Adrenal gland (tissue), 12 donors: ENCODE results near the gene SLC11A1. TPM values are rescaled to one million over a fixed set of nuclear protein-coding genes. Genes with fewer than 3 reads are reported as not detected.

Source experiments
- DNase-seq, 7 donors: peaks; one replicate each; pipeline ENCODE4 v3.0.0-alpha.2; 2019 to 2020
- H3K27ac ChIP-seq, 5 donors: fragments of 200-600 bp; sonication (generic) in 4 of 5; 1 replicate in 3 of 5; 2 replicates in 2 of 5; pipeline versions ENCODE4 v1.5.1 to v1.8.0; 2016 to 2020; ENCODE audit warnings: mild to moderate bottlenecking in 1 of 5
- H3K27me3 ChIP-seq: fragments of 200-600 bp; 2 replicates; pipeline ENCODE4 v1.8.0; 2021
- H3K36me3 ChIP-seq, 2 donors: fragments of 200-600 bp; replicated peaks in 1 of 2; 1 replicate in 1 of 2; 2 replicates in 1 of 2; pipeline versions ENCODE4 v1.5.1 to v1.8.0; 2018 to 2022
- H3K4me1 ChIP-seq, 2 donors: fragments of 200-600 bp; replicated peaks in 1 of 2; 1 replicate in 1 of 2; 2 replicates in 1 of 2; pipeline versions ENCODE4 v1.5.1 to v1.8.0; 2018 to 2021
- H3K4me3 ChIP-seq, 4 donors: fragments of 200-600 bp; sonication (generic) in 3 of 4; one replicate each; pipeline ENCODE4 v1.5.1; 2016 to 2018
- H3K9me3 ChIP-seq, 3 donors: fragments of 200-600 bp; sonication (generic) in 1 of 3; replicated peaks in 1 of 3; 1 replicate in 2 of 3; 2 replicates in 1 of 3; pipeline versions ENCODE4 v1.5.1 to v1.8.0; 2016 to 2021
- POLR2A ChIP-seq, 2 donors: fragments of 450-650 bp; IDR thresholded peaks; one replicate each; pipeline ENCODE4 v1.6.1; 2017; ENCODE audit warnings: antibody characterized with exemption in 2 of 2, mild to moderate bottlenecking in 2 of 2, moderate library complexity in 1 of 2
- WGBS, 4 donors: extraction: QIAGEN DNeasy Blood & Tissue Kit in 2 of 4; methylation state at CpG; one replicate each; pipeline versions ENCODE4 v1.1.5 to v1.1.7; 2013 to 2017; 5-methylcytosine and 5-hydroxymethylcytosine counted together
- intact Hi-C, 2 donors: fragments of 100-400 bp; cut with DNase I; formaldehyde crosslinking; loops; one replicate each; pipeline versions ENCODE4 v1.14.1 to v1.15.0; 2022 to 2023
- polyA plus RNA-seq, 3 donors: library from polyadenylated mRNA; stranded (reverse); fragments of 200-250 nt in 2 of 3; fragments of 350-450 nt in 1 of 3; fragmentation: Illumina TruSeq in 1 of 3; extraction: RNeasy Lipid Tissue Mini Kit (QIAGEN cat#74804) in 1 of 3; gene quantifications; one replicate each; pipeline ENCODE4 v1.2.3, GENCODE V29; 2013 to 2014
- total RNA-seq, 9 donors: library from RNA; depleted of rRNA in 4 of 9; stranded (reverse); fragments of >200 nt in 4 of 9; fragments of 120-200 nt in 1 of 9; fragmentation: NEBNext Ultra II Directional in 1 of 9; extraction: Animal tissue kit (Norgen Biotek cat#: 25700) in 1 of 9; gene quantifications; one replicate each; pipeline versions ENCODE4 v1.1.0 to v1.2.4, GENCODE V29; 2013 to 2023
- TF ChIP-seq, protein P1 (sequence below), 6 experiments: fragments of 450-650 bp in 4 of 6; fragments of 200-600 bp in 2 of 6; sonication (generic) in 1 of 6; IDR thresholded peaks; 1 replicate in 5 of 6; 2 replicates in 1 of 6; pipeline versions ENCODE4 v1.5.1 to v1.8.0; 2016 to 2021; ENCODE audit warnings: antibody characterized with exemption in 6 of 6, mild to moderate bottlenecking in 2 of 6, moderate library complexity in 1 of 6
- donor health status: healthy with polysubstance abuse.
- donor health status: Bipolar disorder and iron deficiency.
- donor health status: DM: yes; HTN: yes; CAD: no.
- donor health status: DM: no; HTN: no; CAD: no.
- donor health status: DM: no; HTN: no; CAD: no.
- donor health status: DM: yes; HTN: yes; CAD: no.

The SLC11A1 gene
- total and polyA plus RNA-seq, 12 donors: 1.1 to 89.9 (median 30.9) TPM

- Histone ChIP-seq H3K4me3 (peak overlapping the region in 3 of 4 donors; percentile 14 to 54 (median 25)), H3K27ac (peak overlapping the region; percentile 46 to 94 (median 68)), H3K9me3 (no peaks in the 10 kb centered on the region), H3K27me3 (no peaks in the 10 kb centered on the region), H3K4me1 (peaks cover 17 to 44% of the 10 kb centered on the region in 2 donors), H3K36me3 (peaks cover 0 to 34% of the 10 kb centered on the region in 2 donors)
- 0 to 1% (median 1%) methylated on average over 8 to 56 of the region's 56 CpGs for WGBS, 4 donors
- TF ChIP-seq, protein P1, sequence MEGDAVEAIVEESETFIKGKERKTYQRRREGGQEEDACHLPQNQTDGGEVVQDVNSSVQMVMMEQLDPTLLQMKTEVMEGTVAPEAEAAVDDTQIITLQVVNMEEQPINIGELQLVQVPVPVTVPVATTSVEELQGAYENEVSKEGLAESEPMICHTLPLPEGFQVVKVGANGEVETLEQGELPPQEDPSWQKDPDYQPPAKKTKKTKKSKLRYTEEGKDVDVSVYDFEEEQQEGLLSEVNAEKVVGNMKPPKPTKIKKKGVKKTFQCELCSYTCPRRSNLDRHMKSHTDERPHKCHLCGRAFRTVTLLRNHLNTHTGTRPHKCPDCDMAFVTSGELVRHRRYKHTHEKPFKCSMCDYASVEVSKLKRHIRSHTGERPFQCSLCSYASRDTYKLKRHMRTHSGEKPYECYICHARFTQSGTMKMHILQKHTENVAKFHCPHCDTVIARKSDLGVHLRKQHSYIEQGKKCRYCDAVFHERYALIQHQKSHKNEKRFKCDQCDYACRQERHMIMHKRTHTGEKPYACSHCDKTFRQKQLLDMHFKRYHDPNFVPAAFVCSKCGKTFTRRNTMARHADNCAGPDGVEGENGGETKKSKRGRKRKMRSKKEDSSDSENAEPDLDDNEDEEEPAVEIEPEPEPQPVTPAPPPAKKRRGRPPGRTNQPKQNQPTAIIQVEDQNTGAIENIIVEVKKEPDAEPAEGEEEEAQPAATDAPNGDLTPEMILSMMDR (IDR thresholded peaks at IDR 0.05): peak; percentile 57 to 87 (median 81)
- no peak for TF ChIP-seq POLR2A (IDR thresholded peaks at IDR 0.05)
- peak; percentile 97 to 98 (median 98) for DNase-seq
- intact Hi-C loops: loop anchor here in 1 of 2 donors (10.0 kb wide), 1 partner anchor 238 kb away; no protein-coding TSS in a partner anchor
Measured at GRCh38 chr2:218406209-218406948, 24.3 kb downstream of the SLC11A1 start.

DNA sequence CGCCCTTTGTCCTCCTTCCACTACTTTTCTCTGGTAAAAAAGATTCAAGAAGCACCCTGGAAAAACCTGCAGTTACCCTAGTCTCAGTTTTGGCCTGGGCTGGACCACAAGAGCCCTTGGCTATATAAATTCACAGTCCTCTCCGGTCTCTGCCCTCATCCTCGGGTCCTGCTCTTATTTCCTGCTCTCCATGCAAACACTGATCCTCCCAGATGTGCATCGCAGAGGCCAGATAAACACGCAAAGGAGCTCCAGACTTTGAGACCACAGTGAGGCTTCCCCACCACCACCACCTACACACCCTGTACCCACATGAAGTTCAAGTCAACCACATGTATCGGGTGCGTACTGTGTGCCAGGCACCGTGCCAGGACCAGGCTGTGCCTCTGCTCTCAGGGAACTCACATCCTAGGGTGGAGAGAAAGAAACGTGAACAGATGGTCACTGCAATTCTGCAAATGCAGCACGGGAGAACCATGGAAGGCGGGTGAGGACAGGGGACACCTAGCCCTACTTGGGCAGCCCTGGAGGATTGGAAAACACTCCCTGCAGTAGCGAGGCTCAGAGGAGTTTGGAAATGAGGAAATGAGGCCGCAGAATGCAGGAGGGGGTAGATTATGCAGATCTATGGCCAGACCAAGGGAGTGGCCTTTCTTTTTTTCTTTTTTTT, 25.0 kb downstream of the SLC11A1 start:
- H3K36me3 ChIP-seq: peaks cover 0 to 27% of the 10 kb centered on the region in 2 donors
- no peaks in the 10 kb centered on the region for H3K27me3 ChIP-seq
- intact Hi-C loops: loop anchor here in 1 of 2 donors (10.0 kb wide), 1 partner anchor 238 kb away; no protein-coding TSS in a partner anchor
- 7 to 13% (median 8%) methylated on average over 11 to 13 of the region's 13 CpGs for WGBS, 4 donors
- peaks cover 17 to 37% of the 10 kb centered on the region in 2 donors for H3K4me1 ChIP-seq
- no peaks in the 10 kb centered on the region for H3K9me3 ChIP-seq
- peak overlapping the region in 3 of 4 donors; percentile 14 to 54 (median 25) for H3K4me3 ChIP-seq
- no peak for TF ChIP-seq POLR2A (IDR thresholded peaks at IDR 0.05)
- TF ChIP-seq, protein P1 (IDR thresholded peaks at IDR 0.05): no peak
- peak overlapping the region; percentile 33 to 94 (median 63) for H3K27ac ChIP-seq
- peak; percentile 62 to 92 (median 71) for DNase-seq

DNA sequence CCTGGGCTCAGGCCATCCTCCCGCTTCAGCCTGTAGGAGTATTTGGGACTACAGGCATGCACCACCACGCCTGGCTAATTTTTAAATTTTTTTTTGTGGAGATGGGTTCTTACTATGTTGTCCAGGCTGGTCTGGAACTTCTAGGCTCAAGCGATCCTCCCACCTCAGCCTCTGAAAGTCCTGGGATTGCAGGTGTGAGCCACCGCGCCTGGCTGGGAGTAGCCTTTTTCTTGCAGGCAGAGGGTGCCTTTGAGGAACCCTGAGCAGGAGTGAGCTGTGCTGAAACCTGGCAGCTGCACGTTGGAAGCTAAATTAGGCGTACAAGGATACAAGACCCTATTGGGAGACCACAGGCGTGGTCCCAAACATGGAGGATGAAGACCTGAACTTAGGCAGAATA, 25.6 kb downstream of the SLC11A1 start:
- H3K27ac ChIP-seq: peak overlapping the region in 1 of 5 donors; percentile 84
- H3K9me3 ChIP-seq: no peaks in the 10 kb centered on the region
- peaks cover 17 to 30% of the 10 kb centered on the region in 2 donors for H3K4me1 ChIP-seq
- TF ChIP-seq, protein P1 (IDR thresholded peaks at IDR 0.05): no peak
- intact Hi-C loops: loop anchor here in 1 of 2 donors (10.0 kb wide), 1 partner anchor 237 kb away; no protein-coding TSS in a partner anchor
- H3K27me3 ChIP-seq: no peaks in the 10 kb centered on the region
- peak in 2 of 7 donors; percentile 24 to 47 for DNase-seq
- 77 to 84% (median 81%) methylated on average over 8 of the region's 8 CpGs for WGBS, 4 donors
- H3K36me3 ChIP-seq: peaks cover 0 to 21% of the 10 kb centered on the region in 2 donors
- no peak overlapping the region for H3K4me3 ChIP-seq

- no peaks in the 10 kb centered on the region for H3K36me3 ChIP-seq
- TF ChIP-seq, protein P1 (IDR thresholded peaks at IDR 0.05): no peak
- no peak for TF ChIP-seq POLR2A (IDR thresholded peaks at IDR 0.05)
- no peaks in the 10 kb centered on the region for H3K4me1 ChIP-seq
- WGBS, 4 donors: 78 to 94% (median 89%) methylated on average over 3 to 5 of the region's 5 CpGs
- H3K4me3 ChIP-seq: no peak overlapping the region
- no peak for DNase-seq
- no peaks in the 10 kb centered on the region for H3K27me3 ChIP-seq
- H3K27ac ChIP-seq: no peak overlapping the region
- intact Hi-C loops: loop anchor here in 1 of 2 donors (5.0 to 10.0 kb wide), 2 partner anchors 39 to 226 kb away; no protein-coding TSS in a partner anchor
- H3K9me3 ChIP-seq: no peaks in the 10 kb centered on the region
Measured at GRCh38 chr2:218418321-218418716, 36.2 kb downstream of the SLC11A1 start.
